HCT116 (cell line): ENCODE data around the gene EEF2. TPM values are rescaled to one million over a fixed set of nuclear protein-coding genes. Genes with fewer than 3 reads are reported as not detected.

ENCODE experiments used
- ATAC-seq: fragments of 200-7000 bp; cut with Tn5 transposase; 2 replicates; pipeline ENCODE4 v1.9.1; 2020; ENCODE audit warnings: mild to moderate bottlenecking, moderate library complexity
- BruUV-seq: library from RNA; stranded (reverse); fragments of 400-500 nt; replicated peaks from 2 replicates; lab custom pipeline; 2021; lab: Mats Ljungman, UMichigan
- CTCF ChIA-PET: fragments of 300-600 bp; sonication (Branson Sonifier 250); formaldehyde crosslinking; loops from one replicate; lab custom pipeline; 2021; ENCODE audit warnings: antibody characterized with exemption; lab: Charles Lee
- POLR2A ChIA-PET: fragments of 300-600, 350-600 bp; sonication (Branson Sonifier 250); formaldehyde crosslinking; loops from one replicate; lab custom pipeline; 2021; ENCODE audit warnings: antibody characterized with exemption; lab: Charles Lee
- RAD21 ChIA-PET, 2 experiments: fragments of 300-600 bp; sonication (Branson Sonifier 250); formaldehyde crosslinking; loops; one replicate each; lab custom pipeline; 2023; ENCODE audit warnings: low total read pairs in 2 of 2; ENCODE audit not compliant: uncharacterized antibody in 2 of 2, unreplicated experiment in 2 of 2, low non-redundant PET in 1 of 2; lab: Charles Lee
- DNase-seq: peaks from one replicate; pipeline ENCODE4 v3.0.0-alpha.2; 2010; ENCODE audit warnings: low read depth, low spot score
- H2AFZ ChIP-seq: fragments of 200-600 bp; shearing (Covaris generic), sonication (generic); 2 replicates; pipeline ENCODE4 v1.6.1; 2017; ENCODE audit warnings: low read depth, mixed run types, mixed read lengths, antibody characterized with exemption, low read length; ENCODE audit not compliant: poor library complexity, severe bottlenecking
- H3K27ac ChIP-seq: 2 replicates; pipeline ENCODE4 v1.5.1; 2012; ENCODE audit warnings: low read depth, low read length
- H3K27me3 ChIP-seq: fragments of 200-600 bp; sonication (generic); 2 replicates; pipeline ENCODE4 v1.6.1; 2016; ENCODE audit warnings: mixed run types, low read length, mixed read lengths; ENCODE audit not compliant: insufficient read depth
- H3K36me3 ChIP-seq, 2 experiments: fragments of 200-500 bp in 1 of 2; fragments of 200-600 bp in 1 of 2; sonication (Bioruptor generic) in 1 of 2; sonication (generic) in 1 of 2; 2 replicates each; pipeline versions ENCODE4 v1.5.1 to v1.6.1; 2014 to 2016; ENCODE audit warnings: low read length in 2 of 2, inconsistent platforms in 1 of 2, mixed read lengths in 1 of 2, mixed run types in 1 of 2; ENCODE audit not compliant: insufficient read depth in 2 of 2, control insufficient read depth in 1 of 2
- H3K4me1 ChIP-seq, 2 experiments: fragments of 200-600 bp in 1 of 2; sonication (generic) in 1 of 2; 2 replicates each; pipeline versions ENCODE4 v1.5.1 to v1.6.1; 2012 to 2017; ENCODE audit warnings: low read length in 2 of 2, inconsistent platforms in 1 of 2, mild to moderate bottlenecking in 1 of 2, mixed read lengths in 1 of 2, mixed run types in 1 of 2, moderate library complexity in 1 of 2; ENCODE audit not compliant: insufficient read depth in 2 of 2, control insufficient read depth in 1 of 2
- H3K4me2 ChIP-seq: fragments of 200-600 bp; sonication (generic); 2 replicates; pipeline ENCODE4 v1.6.1; 2017; ENCODE audit warnings: mixed run types, low read length, mixed read lengths
- H3K4me3 ChIP-seq, 2 experiments: fragments of 200-600 bp in 1 of 2; sonication (generic) in 1 of 2; replicated peaks in 1 of 2; 2 replicates each; pipeline ENCODE4 v1.5.1; 2011 to 2016; ENCODE audit warnings: low read length in 2 of 2, control low read depth in 1 of 2, low read depth in 1 of 2, mild to moderate bottlenecking in 1 of 2, mixed read lengths in 1 of 2, mixed run types in 1 of 2
- H3K79me2 ChIP-seq: fragments of 200-600 bp; sonication (generic); 2 replicates; pipeline ENCODE4 v1.6.1; 2017; ENCODE audit warnings: mild to moderate bottlenecking, mixed run types, low read length, moderate library complexity, mixed read lengths; ENCODE audit not compliant: insufficient read depth
- H3K9ac ChIP-seq: fragments of 200-600 bp; sonication (generic); 2 replicates; pipeline ENCODE4 v1.6.1; 2016; ENCODE audit warnings: low read length, mixed read lengths
- H3K9me2 ChIP-seq: fragments of 200-600 bp; sonication (generic), shearing (Covaris generic); 2 replicates; pipeline ENCODE4 v1.6.1; 2017; ENCODE audit warnings: mixed run types, mild to moderate bottlenecking, moderate library complexity; ENCODE audit not compliant: insufficient read depth
- H3K9me3 ChIP-seq, 2 experiments: fragments of 200-500 bp in 1 of 2; fragments of 200-600 bp in 1 of 2; sonication (Bioruptor generic) in 1 of 2; sonication (generic) in 1 of 2; 2 replicates each; pipeline ENCODE4 v1.6.1; 2014 to 2017; ENCODE audit warnings: low read length in 2 of 2, mixed read lengths in 2 of 2, inconsistent platforms in 1 of 2, low read depth in 1 of 2, mild to moderate bottlenecking in 1 of 2, mixed run types in 1 of 2, moderate library complexity in 1 of 2; ENCODE audit not compliant: control insufficient read depth in 1 of 2, insufficient read depth in 1 of 2
- H4K20me1 ChIP-seq: fragments of 200-600 bp; sonication (generic), shearing (Covaris generic); 2 replicates; pipeline ENCODE4 v1.6.1; 2017; ENCODE audit warnings: mixed run types, mild to moderate bottlenecking, moderate library complexity; ENCODE audit not compliant: insufficient read depth
- CBX3 ChIP-seq: IDR thresholded peaks from 2 replicates; pipeline ENCODE4 v1.6.1; 2012; ENCODE audit warnings: low read depth
- EZH2 ChIP-seq: fragments of 200-600 bp; sonication (generic); IDR thresholded peaks from 2 replicates; pipeline ENCODE4 v1.6.1; 2017; ENCODE audit warnings: antibody characterized with exemption, mixed run types
- FOSL1 ChIP-seq: IDR thresholded peaks from 2 replicates; pipeline ENCODE4 v1.6.1; 2012; ENCODE audit warnings: low read depth
- POLR2A ChIP-seq: IDR thresholded peaks from 2 replicates; pipeline ENCODE4 v1.7.0; 2011; ENCODE audit warnings: borderline replicate concordance; ENCODE audit not compliant: insufficient read depth, insufficient read length; ENCODE audit errors: extremely low read depth
- RAD21 ChIP-seq: IDR thresholded peaks from 2 replicates; pipeline ENCODE4 v1.6.1; 2012; ENCODE audit warnings: low read depth, mild to moderate bottlenecking
- SIN3A ChIP-seq: IDR thresholded peaks from 2 replicates; pipeline ENCODE4 v1.6.1; 2012; ENCODE audit warnings: low read depth
- SP1 ChIP-seq: IDR thresholded peaks from 2 replicates; pipeline ENCODE4 v1.6.1; 2012; ENCODE audit warnings: low read depth
- YY1 ChIP-seq: IDR thresholded peaks from 2 replicates; pipeline ENCODE4 v1.6.1; 2011; ENCODE audit warnings: low read length, low read depth, moderate library complexity, mild to moderate bottlenecking; ENCODE audit not compliant: insufficient replicate concordance; ENCODE audit errors: extremely low read depth
- intact Hi-C: fragments of 100-400 bp; cut with micrococcal nuclease; formaldehyde crosslinking; loops from 2 replicates; pipeline ENCODE4 v1.10.0; 2022
- total RNA-seq: library from RNA; stranded (reverse); gene quantifications from one replicate; pipeline ENCODE4 v1.2.1, GENCODE V29; 2021; ENCODE audit not compliant: unreplicated experiment
- TF ChIP-seq, protein P1 (sequence below): IDR thresholded peaks from 2 replicates; pipeline ENCODE4 v1.6.1; 2012; ENCODE audit warnings: low read depth
- TF ChIP-seq, protein P2 (sequence below): IDR thresholded peaks from 2 replicates; pipeline ENCODE4 v1.6.1; 2012
- TF ChIP-seq, protein P3 (sequence below): IDR thresholded peaks from 2 replicates; pipeline ENCODE4 v1.6.1; 2012

EEF2 gene
- total RNA-seq, 1 experiment from 2014 or later, result 3,796 TPM

DNA sequence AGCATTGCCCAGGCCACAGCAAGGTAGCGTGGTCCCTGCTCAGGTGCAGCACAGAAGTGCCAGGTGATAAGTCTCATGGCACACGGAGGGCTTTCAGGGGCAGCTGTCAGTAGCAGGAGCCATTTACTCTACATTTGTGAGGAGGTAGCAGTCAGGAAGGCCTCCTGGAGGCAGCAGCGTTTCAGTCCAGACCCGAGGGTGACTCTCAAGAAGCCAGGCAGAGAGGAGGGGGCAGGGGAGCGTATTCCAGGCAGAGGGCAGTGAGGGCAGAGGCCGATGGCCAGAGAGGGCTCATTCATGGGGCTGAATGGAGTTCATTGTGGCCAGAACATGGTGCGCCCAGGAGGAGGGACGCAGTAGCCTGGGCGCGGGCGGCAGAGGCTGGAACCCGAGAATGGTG, 31.2 kb upstream of the EEF2 start:
- H4K20me1 ChIP-seq, result no peaks in the 10 kb centered on the region
- peaks cover 73% of the 10 kb centered on the region for H3K79me2 ChIP-seq

More for the DNA sequence above, 31.2 kb upstream of the EEF2 start:
- Histone ChIP-seq H3K4me1 (no peaks in the 10 kb centered on the region), H3K36me3 (peaks cover 3 to 5% of the 10 kb centered on the region in 2 experiments; a peak in 3 of 4 replicates), H3K4me2 (no peak overlapping the region), H3K9me2 (no peaks in the 10 kb centered on the region), H3K4me3 (no peak overlapping the region), H3K9me3 (no peaks in the 10 kb centered on the region), H2AFZ (no peak overlapping the region), H3K27me3 (no peaks in the 10 kb centered on the region), H3K27ac (no peak overlapping the region), H3K9ac (no peak overlapping the region)
- no peak for ATAC-seq
- CTCF ChIA-PET, result no interaction called here
- BruUV-seq, result no TSS peak
- TF ChIP-seq FOSL1 (no peak), SIN3A (no peak), SP1 (no peak), RAD21 (no peak), EZH2 (no peak), YY1 (no peak), POLR2A (no peak), CBX3 (no peak)
- TF ChIP-seq, protein P1, sequence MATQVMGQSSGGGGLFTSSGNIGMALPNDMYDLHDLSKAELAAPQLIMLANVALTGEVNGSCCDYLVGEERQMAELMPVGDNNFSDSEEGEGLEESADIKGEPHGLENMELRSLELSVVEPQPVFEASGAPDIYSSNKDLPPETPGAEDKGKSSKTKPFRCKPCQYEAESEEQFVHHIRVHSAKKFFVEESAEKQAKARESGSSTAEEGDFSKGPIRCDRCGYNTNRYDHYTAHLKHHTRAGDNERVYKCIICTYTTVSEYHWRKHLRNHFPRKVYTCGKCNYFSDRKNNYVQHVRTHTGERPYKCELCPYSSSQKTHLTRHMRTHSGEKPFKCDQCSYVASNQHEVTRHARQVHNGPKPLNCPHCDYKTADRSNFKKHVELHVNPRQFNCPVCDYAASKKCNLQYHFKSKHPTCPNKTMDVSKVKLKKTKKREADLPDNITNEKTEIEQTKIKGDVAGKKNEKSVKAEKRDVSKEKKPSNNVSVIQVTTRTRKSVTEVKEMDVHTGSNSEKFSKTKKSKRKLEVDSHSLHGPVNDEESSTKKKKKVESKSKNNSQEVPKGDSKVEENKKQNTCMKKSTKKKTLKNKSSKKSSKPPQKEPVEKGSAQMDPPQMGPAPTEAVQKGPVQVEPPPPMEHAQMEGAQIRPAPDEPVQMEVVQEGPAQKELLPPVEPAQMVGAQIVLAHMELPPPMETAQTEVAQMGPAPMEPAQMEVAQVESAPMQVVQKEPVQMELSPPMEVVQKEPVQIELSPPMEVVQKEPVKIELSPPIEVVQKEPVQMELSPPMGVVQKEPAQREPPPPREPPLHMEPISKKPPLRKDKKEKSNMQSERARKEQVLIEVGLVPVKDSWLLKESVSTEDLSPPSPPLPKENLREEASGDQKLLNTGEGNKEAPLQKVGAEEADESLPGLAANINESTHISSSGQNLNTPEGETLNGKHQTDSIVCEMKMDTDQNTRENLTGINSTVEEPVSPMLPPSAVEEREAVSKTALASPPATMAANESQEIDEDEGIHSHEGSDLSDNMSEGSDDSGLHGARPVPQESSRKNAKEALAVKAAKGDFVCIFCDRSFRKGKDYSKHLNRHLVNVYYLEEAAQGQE, result no peak
- TF ChIP-seq, protein P2, sequence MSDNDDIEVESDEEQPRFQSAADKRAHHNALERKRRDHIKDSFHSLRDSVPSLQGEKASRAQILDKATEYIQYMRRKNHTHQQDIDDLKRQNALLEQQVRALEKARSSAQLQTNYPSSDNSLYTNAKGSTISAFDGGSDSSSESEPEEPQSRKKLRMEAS, result no peak
- TF ChIP-seq, protein P3, sequence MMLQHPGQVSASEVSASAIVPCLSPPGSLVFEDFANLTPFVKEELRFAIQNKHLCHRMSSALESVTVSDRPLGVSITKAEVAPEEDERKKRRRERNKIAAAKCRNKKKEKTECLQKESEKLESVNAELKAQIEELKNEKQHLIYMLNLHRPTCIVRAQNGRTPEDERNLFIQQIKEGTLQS, result no peak
- RAD21 ChIA-PET, result no interaction called here
- no peak for DNase-seq
- POLR2A ChIA-PET, result no interaction called here
- intact Hi-C loops, result no loop called here
